ENCODE data around the gene ZBTB20.

ZBTB20 gene

DNA sequence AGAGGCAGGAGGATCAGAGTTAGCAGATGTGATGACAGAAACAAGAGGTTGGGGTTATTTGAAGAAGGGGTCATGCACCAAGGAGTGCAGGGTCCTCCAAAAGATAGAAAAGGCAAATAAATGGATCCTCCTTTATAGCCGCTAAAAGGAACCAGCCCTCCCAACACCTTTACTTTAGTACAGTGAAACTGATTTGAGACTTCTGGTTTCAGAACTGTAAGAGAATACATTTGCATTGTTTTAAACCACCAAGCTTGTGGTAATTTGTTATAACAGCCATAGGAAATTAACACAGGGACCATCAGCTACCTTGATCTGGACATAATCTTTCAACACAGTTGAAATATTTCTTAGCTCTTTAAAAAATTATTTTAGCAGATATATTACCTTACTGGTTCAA is 686.6 kb downstream of the ZBTB20 start:
- Histone ChIP-seq H3K9ac (ENCODE audit: low read length) (no peak overlapping the region), H2AFZ (ENCODE audit: low read depth, low read length) (no peak overlapping the region), H2AK5ac (ENCODE audit: low read length, severe bottlenecking) (no peak overlapping the region), H3K4me1 (ENCODE audit: control insufficient read depth, insufficient read depth, low read depth, low read length) (no peaks in the 10 kb centered on the region), H4K8ac (ENCODE audit: low read length) (no peak overlapping the region), H2BK120ac (ENCODE audit: low read depth, low read length) (no peak overlapping the region), H2BK15ac (ENCODE audit: low read depth, poor library complexity, severe bottlenecking) (no peak overlapping the region), H3K14ac (ENCODE audit: low read length in 2 of 2) (no peak overlapping the region), H3K18ac (ENCODE audit: low read depth in 1 of 2, low read length in 2 of 2) (no peak overlapping the region), H3K23ac (ENCODE audit: low read length in 2 of 2) (no peak overlapping the region), H4K91ac (ENCODE audit: low read length) (no peak overlapping the region), H3K4me3 (ENCODE audit: insufficient read depth in 1 of 2, low read depth in 1 of 2, low read length in 2 of 2) (no peak overlapping the region), H3K79me1 (replicated peaks; ENCODE audit: low read length, poor library complexity, severe bottlenecking) (peaks cover 15% of the 10 kb centered on the region), H3K36me3 (ENCODE audit: control insufficient read depth in 1 of 2, insufficient read depth in 2 of 2, low read depth in 1 of 2, low read length in 2 of 2) (peaks cover 2 to 3% of the 10 kb centered on the region in 2 experiments), H2BK12ac (ENCODE audit: low read length in 2 of 2) (no peak overlapping the region), H2BK5ac (ENCODE audit: low read depth, low read length, poor library complexity, severe bottlenecking) (no peak overlapping the region), H3K4ac (ENCODE audit: low read depth in 1 of 2, low read length in 2 of 2) (no peak overlapping the region), H3K4me2 (ENCODE audit: low read length, poor library complexity, severe bottlenecking) (no peak overlapping the region), H3K27ac (ENCODE audit: low read length, poor library complexity, severe bottlenecking) (no peak overlapping the region), H3K9me3 (ENCODE audit: control insufficient read depth, low read length) (no peaks in the 10 kb centered on the region), H3K27me3 (ENCODE audit: control insufficient read depth in 1 of 2, insufficient read depth in 1 of 2, low read length in 2 of 2) (no peaks in the 10 kb centered on the region)
- WGBS: no CpG with 5 or more reads among the region's 1 CpG
- DNase-seq: no peak

DNA sequence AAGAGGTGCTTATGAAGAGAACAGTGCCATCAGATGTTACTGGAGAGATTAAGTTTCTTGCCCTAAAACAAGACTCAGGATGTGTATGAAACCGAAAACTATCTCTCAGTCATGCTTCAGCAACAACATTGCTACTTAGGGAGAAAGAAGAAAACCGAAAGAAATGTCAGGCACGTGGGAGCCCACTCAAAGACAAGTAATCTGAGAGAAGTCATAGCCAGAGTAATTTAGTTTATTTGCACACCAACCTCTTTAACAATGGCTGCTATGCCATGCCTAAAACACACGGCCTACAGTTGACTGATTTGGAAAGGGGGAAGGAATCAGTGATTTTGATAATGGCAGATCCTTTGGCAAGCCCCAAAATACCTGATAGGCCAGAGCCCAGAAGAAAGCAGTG is 690.3 kb downstream of the ZBTB20 start:
- 100% methylated on average over 1 of the region's 4 CpGs for WGBS
- Histone ChIP-seq H3K27ac (ENCODE audit: low read length, poor library complexity, severe bottlenecking) (no peak overlapping the region), H3K18ac (ENCODE audit: low read depth in 1 of 2, low read length in 2 of 2) (no peak overlapping the region), H3K4me2 (ENCODE audit: low read length, poor library complexity, severe bottlenecking) (no peak overlapping the region), H2BK15ac (ENCODE audit: low read depth, poor library complexity, severe bottlenecking) (no peak overlapping the region), H3K14ac (ENCODE audit: low read length in 2 of 2) (no peak overlapping the region), H2BK120ac (ENCODE audit: low read depth, low read length) (no peak overlapping the region), H3K23ac (ENCODE audit: low read length in 2 of 2) (no peak overlapping the region), H3K4me1 (ENCODE audit: control insufficient read depth, insufficient read depth, low read depth, low read length) (peaks cover 2% of the 10 kb centered on the region), H3K79me1 (replicated peaks; ENCODE audit: low read length, poor library complexity, severe bottlenecking) (peaks cover 26% of the 10 kb centered on the region), H3K27me3 (ENCODE audit: control insufficient read depth in 1 of 2, insufficient read depth in 1 of 2, low read length in 2 of 2) (no peaks in the 10 kb centered on the region), H4K91ac (ENCODE audit: low read length) (no peak overlapping the region), H3K36me3 (ENCODE audit: control insufficient read depth in 1 of 2, insufficient read depth in 2 of 2, low read depth in 1 of 2, low read length in 2 of 2) (peaks cover 0 to 3% of the 10 kb centered on the region in 2 experiments), H2BK5ac (ENCODE audit: low read depth, low read length, poor library complexity, severe bottlenecking) (no peak overlapping the region), H3K4me3 (ENCODE audit: insufficient read depth in 1 of 2, low read depth in 1 of 2, low read length in 2 of 2) (no peak overlapping the region), H4K8ac (ENCODE audit: low read length) (no peak overlapping the region), H3K4ac (ENCODE audit: low read depth in 1 of 2, low read length in 2 of 2) (no peak overlapping the region), H2BK12ac (ENCODE audit: low read length in 2 of 2) (no peak overlapping the region), H2AFZ (ENCODE audit: low read depth, low read length) (no peak overlapping the region), H3K9me3 (ENCODE audit: control insufficient read depth, low read length) (no peaks in the 10 kb centered on the region), H2AK5ac (ENCODE audit: low read length, severe bottlenecking) (no peak overlapping the region), H3K9ac (ENCODE audit: low read length) (no peak overlapping the region)
- no peak for DNase-seq

DNA sequence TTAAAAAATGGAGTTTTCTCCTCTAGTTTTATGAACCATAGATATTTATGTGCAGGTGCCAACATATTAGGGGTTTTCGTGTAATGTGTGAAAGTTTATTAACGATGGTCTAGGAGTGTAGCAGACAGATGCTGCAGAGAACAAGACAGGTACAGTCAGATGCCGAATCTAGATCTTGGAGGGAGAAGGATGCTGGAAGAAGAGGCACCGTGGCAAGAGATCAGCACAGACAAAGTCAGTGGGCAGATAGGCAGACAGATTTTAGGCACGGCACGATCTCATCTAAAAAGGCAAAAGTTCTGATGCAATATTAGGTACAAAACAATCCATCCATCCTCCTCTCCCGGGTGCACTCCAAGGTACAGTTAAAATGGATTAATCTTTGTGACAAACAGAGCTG is 691.7 kb downstream of the ZBTB20 start:
- H3K27ac ChIP-seq (ENCODE audit: low read length, poor library complexity, severe bottlenecking): no peak overlapping the region
- no peak for DNase-seq
- H3K4ac ChIP-seq (ENCODE audit: low read depth in 1 of 2, low read length in 2 of 2): no peak overlapping the region
- no peak overlapping the region for H2AK5ac ChIP-seq (ENCODE audit: low read length, severe bottlenecking)
- H3K4me2 ChIP-seq (ENCODE audit: low read length, poor library complexity, severe bottlenecking): no peak overlapping the region
- peak overlapping the region in 1 of 2 experiments; percentile 73 for H3K4me3 ChIP-seq (ENCODE audit: insufficient read depth in 1 of 2, low read depth in 1 of 2, low read length in 2 of 2)
- no peak overlapping the region for H3K18ac ChIP-seq (ENCODE audit: low read depth in 1 of 2, low read length in 2 of 2)
- H4K8ac ChIP-seq (ENCODE audit: low read length): no peak overlapping the region
- H2BK15ac ChIP-seq (ENCODE audit: low read depth, poor library complexity, severe bottlenecking): no peak overlapping the region
- H2BK120ac ChIP-seq (ENCODE audit: low read depth, low read length): no peak overlapping the region
- H2BK5ac ChIP-seq (ENCODE audit: low read depth, low read length, poor library complexity, severe bottlenecking): no peak overlapping the region
- no peaks in the 10 kb centered on the region for H3K36me3 ChIP-seq (ENCODE audit: control insufficient read depth in 1 of 2, insufficient read depth in 2 of 2, low read depth in 1 of 2, low read length in 2 of 2)
- no peak overlapping the region for H3K23ac ChIP-seq (ENCODE audit: low read length in 2 of 2)
- H3K27me3 ChIP-seq (ENCODE audit: control insufficient read depth in 1 of 2, insufficient read depth in 1 of 2, low read length in 2 of 2): no peaks in the 10 kb centered on the region
- H2BK12ac ChIP-seq (ENCODE audit: low read length in 2 of 2): no peak overlapping the region
- no peak overlapping the region for H2AFZ ChIP-seq (ENCODE audit: low read depth, low read length)
- peak overlapping the region; percentile 78 for H3K9ac ChIP-seq (ENCODE audit: low read length)
- no peak overlapping the region for H3K14ac ChIP-seq (ENCODE audit: low read length in 2 of 2)
- H3K4me1 ChIP-seq (ENCODE audit: control insufficient read depth, insufficient read depth, low read depth, low read length): peaks cover 2% of the 10 kb centered on the region
- no peaks in the 10 kb centered on the region for H3K9me3 ChIP-seq (ENCODE audit: control insufficient read depth, low read length)
- 95% methylated on average over 5 of the region's 7 CpGs for WGBS
- no peak overlapping the region for H4K91ac ChIP-seq (ENCODE audit: low read length)
- peaks cover 21% of the 10 kb centered on the region for H3K79me1 ChIP-seq (replicated peaks; ENCODE audit: low read length, poor library complexity, severe bottlenecking)

DNA sequence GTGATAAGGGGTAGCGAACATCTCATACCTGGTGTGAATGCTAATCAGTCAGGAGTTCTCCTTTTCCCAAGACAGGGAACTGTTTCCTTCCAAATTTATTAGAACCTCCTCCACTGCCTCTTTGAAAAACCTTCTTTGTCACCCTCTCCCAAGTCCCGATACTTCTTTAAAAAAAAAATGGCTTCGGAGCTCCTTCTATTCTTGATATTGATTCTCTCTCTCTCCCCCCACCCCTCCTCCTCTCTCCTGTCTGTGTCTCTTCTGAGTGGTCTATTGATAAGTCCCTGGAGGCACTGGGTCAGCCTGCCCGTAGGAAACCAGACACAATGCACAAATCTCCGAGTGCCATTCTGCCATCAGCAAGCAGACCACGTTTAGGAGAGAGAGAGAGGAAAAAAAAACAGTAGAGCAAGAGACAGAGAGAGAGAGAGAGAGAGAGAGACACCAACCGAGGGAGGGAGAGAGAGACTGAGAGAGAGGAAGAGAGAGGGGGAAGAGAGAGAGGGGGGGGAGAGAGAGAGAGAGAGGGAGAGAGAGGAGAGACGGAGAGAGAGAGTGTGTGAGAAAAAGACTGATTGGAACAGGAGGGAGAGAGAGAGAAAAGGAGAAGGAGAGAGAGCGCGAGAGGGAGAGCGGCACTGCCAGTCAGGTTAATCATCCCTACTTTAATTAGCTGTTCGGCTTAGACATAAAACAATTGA is 692.4 kb downstream of the ZBTB20 start:
- H2AK5ac ChIP-seq (ENCODE audit: low read length, severe bottlenecking): no peak overlapping the region
- H3K27ac ChIP-seq (ENCODE audit: low read length, poor library complexity, severe bottlenecking): no peak overlapping the region
- no peak overlapping the region for H2BK120ac ChIP-seq (ENCODE audit: low read depth, low read length)
- H3K4me3 ChIP-seq (ENCODE audit: insufficient read depth in 1 of 2, low read depth in 1 of 2, low read length in 2 of 2): peak overlapping the region in 1 of 2 experiments; percentile 73
- H3K4ac ChIP-seq (ENCODE audit: low read depth in 1 of 2, low read length in 2 of 2): no peak overlapping the region
- no peak overlapping the region for H2BK5ac ChIP-seq (ENCODE audit: low read depth, low read length, poor library complexity, severe bottlenecking)
- peak overlapping the region; percentile 78 for H3K9ac ChIP-seq (ENCODE audit: low read length)
- WGBS: 36% methylated on average over 12 of the region's 12 CpGs
- H3K27me3 ChIP-seq (ENCODE audit: control insufficient read depth in 1 of 2, insufficient read depth in 1 of 2, low read length in 2 of 2): no peaks in the 10 kb centered on the region
- no peak overlapping the region for H4K91ac ChIP-seq (ENCODE audit: low read length)
- no peak overlapping the region for H2BK12ac ChIP-seq (ENCODE audit: low read length in 2 of 2)
- H2AFZ ChIP-seq (ENCODE audit: low read depth, low read length): no peak overlapping the region
- H3K18ac ChIP-seq (ENCODE audit: low read depth in 1 of 2, low read length in 2 of 2): no peak overlapping the region
- no peak overlapping the region for H3K23ac ChIP-seq (ENCODE audit: low read length in 2 of 2)
- H3K79me1 ChIP-seq (replicated peaks; ENCODE audit: low read length, poor library complexity, severe bottlenecking): peaks cover 21% of the 10 kb centered on the region
- no peak overlapping the region for H4K8ac ChIP-seq (ENCODE audit: low read length)
- peaks cover 2% of the 10 kb centered on the region for H3K4me1 ChIP-seq (ENCODE audit: control insufficient read depth, insufficient read depth, low read depth, low read length)
- H3K14ac ChIP-seq (ENCODE audit: low read length in 2 of 2): no peak overlapping the region
- H3K4me2 ChIP-seq (ENCODE audit: low read length, poor library complexity, severe bottlenecking): peak overlapping the region; percentile 62
- no peaks in the 10 kb centered on the region for H3K36me3 ChIP-seq (ENCODE audit: control insufficient read depth in 1 of 2, insufficient read depth in 2 of 2, low read depth in 1 of 2, low read length in 2 of 2)
- no peak overlapping the region for H2BK15ac ChIP-seq (ENCODE audit: low read depth, poor library complexity, severe bottlenecking)
- peak; percentile 43 for DNase-seq
- no peaks in the 10 kb centered on the region for H3K9me3 ChIP-seq (ENCODE audit: control insufficient read depth, low read length)
